Epithelial cell of proximal tubule (primary cell): ENCODE data around the gene DDX47. TPM values are rescaled to one million over a fixed set of nuclear protein-coding genes. Genes with fewer than 3 reads are reported as not detected.
A peak's percentile ranks its signal among the peaks of the same experiment; 100 is the strongest.
"Not testable (repeated sequence)": the region's sequence is repeated elsewhere in the genome, so short reads cannot be mapped to it uniquely, and the experiment has no call there.

Experiments
- DNase-seq: peaks from one replicate; pipeline ENCODE4 v3.0.0-alpha.2; 2011; ENCODE audit warnings: low read depth
- H3K4me3 ChIP-seq: 2 replicates; pipeline ENCODE4 v1.5.1; 2011; ENCODE audit warnings: low read depth, mild to moderate bottlenecking, low read length
- CTCF ChIP-seq: conservative IDR thresholded peaks from 2 replicates; pipeline ENCODE4 v1.5.1; 2012; ENCODE audit warnings: low read depth, mild to moderate bottlenecking, low read length
- total RNA-seq: library from RNA; depleted of rRNA; stranded (reverse); fragments of >200 nt; gene quantifications from 2 replicates; pipeline ENCODE4 v1.2.3, GENCODE V29; 2015

DDX47 gene
- total RNA-seq, 1 donor from 2014 or later: 106 TPM

GRCh38 chr12:12796928-12797793 lies 16.0 kb upstream of the DDX47 start:
- no peak overlapping the region for H3K4me3 ChIP-seq
- no peak for DNase-seq
- TF ChIP-seq CTCF: no peak

- no peak for TF ChIP-seq CTCF
- H3K4me3 ChIP-seq: no peak overlapping the region
- DNase-seq: no peak
Observed at GRCh38 chr12:12797794-12798152, 15.4 kb upstream of the DDX47 start.

- DNase-seq: no peak
- TF ChIP-seq CTCF: no peak
- no peak overlapping the region for H3K4me3 ChIP-seq
Observed at GRCh38 chr12:12798480-12798879, 14.7 kb upstream of the DDX47 start.

GRCh38 chr12:12799163-12799920 lies 13.8 kb upstream of the DDX47 start:
- TF ChIP-seq CTCF: no peak
- DNase-seq: no peak
- H3K4me3 ChIP-seq: no peak overlapping the region

GRCh38 chr12:12800406-12801180 lies 12.6 kb upstream of the DDX47 start:
- no peak for DNase-seq
- TF ChIP-seq CTCF: no peak
- no peak overlapping the region for H3K4me3 ChIP-seq

- not testable (repeated sequence) for DNase-seq, H3K4me3 ChIP-seq
Observed at GRCh38 chr12:12801656-12802055, 11.5 kb upstream of the DDX47 start.

GRCh38 chr12:12803186-12803585 lies 10.0 kb upstream of the DDX47 start:
- DNase-seq: peak; percentile 86
- TF ChIP-seq CTCF: no peak
- H3K4me3 ChIP-seq: no peak overlapping the region
